ENCODE data around the gene IL17RA. TPM values are rescaled to one million over a fixed set of nuclear protein-coding genes. Genes with fewer than 3 reads are reported as not detected.

IL17RA gene
- total and polyA plus RNA-seq, 5 experiments from 2014 or later: 26.2 to 78.6 (median 57.7) TPM

DNA sequence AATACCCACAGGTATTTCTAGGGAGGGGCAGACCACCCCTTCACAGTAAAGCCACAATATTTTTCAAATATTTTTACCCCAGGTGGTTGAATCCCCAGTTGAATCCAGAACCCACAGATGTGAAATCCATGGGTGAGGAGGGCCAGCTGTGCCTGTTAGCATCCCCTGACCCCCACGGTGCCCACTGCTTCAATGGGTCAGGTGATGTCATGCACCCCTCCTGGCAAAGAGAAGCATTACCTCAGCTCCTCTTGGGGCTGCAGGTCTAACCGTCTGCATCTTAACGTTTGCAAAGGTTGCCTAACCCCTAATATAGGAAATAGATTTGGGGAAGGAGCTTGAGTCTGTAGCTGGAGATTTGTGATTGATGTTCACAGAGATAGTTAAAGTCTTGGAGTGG lies 24.7 kb upstream of the IL17RA start:
- Mint-ChIP-seq H3K9me3 (no peaks in the 10 kb centered on the region), H3K4me1 (peaks cover 6 to 16% (median 10%) of the 10 kb centered on the region in 4 donors), H3K27ac (peak overlapping the region in 1 of 10 donors; percentile 8), H3K4me3 (no peak overlapping the region), H3K36me3 (peaks cover 0 to 3% (median 0%) of the 10 kb centered on the region in 3 donors), H3K27me3 (peaks cover 0 to 2% (median 0%) of the 10 kb centered on the region in 5 donors)
- POLR2A ChIA-PET: no interaction called here
- DNase-seq: no peak
- no peak for ATAC-seq

DNA sequence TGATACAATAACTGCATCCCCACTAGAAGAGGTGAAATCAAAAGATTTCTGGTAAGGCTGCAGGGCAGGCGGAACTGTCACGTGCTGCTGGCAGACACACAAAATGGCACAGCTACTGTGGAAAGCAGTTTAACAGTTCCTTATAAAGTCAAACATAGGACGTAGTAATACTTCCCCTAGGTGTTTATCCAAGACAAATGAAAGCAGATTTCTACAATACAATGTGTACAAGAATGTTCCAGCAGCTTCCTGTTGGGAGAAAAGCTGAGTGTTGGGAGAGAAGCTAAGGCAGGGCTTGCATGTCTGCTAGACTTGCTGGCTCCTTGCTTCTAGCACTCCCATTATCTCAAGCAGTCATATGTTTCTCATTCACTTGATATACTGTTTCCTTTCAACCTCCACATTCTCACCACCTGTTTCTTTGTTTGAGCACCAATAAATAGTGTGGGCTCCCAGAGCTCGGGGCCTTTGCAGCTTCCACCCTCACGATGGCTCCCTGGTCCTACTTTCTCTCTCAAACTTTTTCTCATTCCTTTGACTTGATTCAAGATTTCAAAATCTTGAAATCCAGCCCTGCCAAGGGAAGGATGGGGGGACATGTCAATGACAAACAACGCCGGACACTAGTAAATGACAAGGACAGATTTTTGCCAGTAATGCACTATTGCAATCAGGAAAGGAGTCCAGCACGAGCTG lies 21.2 kb upstream of the IL17RA start:
- Mint-ChIP-seq H3K36me3 (no peaks in the 10 kb centered on the region), H3K9me3 (no peaks in the 10 kb centered on the region), H3K27me3 (peaks cover 0 to 2% (median 0%) of the 10 kb centered on the region in 5 donors), H3K4me3 (no peak overlapping the region), H3K4me1 (peaks cover 0 to 15% (median 8%) of the 10 kb centered on the region in 4 donors), H3K27ac (peak overlapping the region in 3 of 10 donors; percentile 37 to 59 (median 58))
- DNase-seq: no peak
- peak in 1 of 2 donors; percentile 52 for ATAC-seq
- POLR2A ChIA-PET: interaction anchor here (0.6 kb wide), 1 partner anchor 96 kb away, joined by 4 read pairs; the partner anchor contains the start of gene HDHD5

DNA sequence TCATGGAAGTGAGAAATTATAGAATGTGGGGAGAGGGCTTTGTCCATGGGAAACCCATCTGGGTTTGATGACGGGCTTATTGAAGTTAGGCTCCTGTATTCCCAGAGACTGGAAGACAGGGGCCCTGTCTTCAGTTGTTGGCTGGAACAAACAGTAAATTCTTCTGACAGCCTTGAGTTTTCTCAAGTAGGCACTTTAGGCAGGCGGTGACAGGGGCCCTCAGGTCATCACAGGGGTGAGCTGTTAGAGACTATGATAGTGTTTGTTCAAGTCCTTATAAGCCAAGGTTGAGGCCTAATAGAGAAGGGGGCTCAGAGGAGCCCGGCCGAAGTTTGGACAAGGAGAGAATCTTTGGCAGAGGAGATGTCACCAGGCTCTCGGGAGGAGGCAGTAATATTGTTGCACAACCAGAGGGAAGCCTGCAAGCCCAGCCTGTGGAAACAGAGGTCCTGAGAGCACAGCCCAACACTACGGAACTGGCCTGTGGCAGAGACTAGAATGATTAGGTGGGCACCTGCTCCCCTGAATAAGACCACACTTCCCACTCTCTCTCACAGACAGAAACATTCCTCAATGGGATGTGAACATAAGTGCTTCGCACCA lies 20.2 kb upstream of the IL17RA start:
- Mint-ChIP-seq H3K9me3 (no peaks in the 10 kb centered on the region), H3K27ac (peak overlapping the region in 1 of 10 donors; percentile 59), H3K27me3 (peaks cover 0 to 2% (median 0%) of the 10 kb centered on the region in 5 donors), H3K4me1 (peaks cover 0 to 15% (median 8%) of the 10 kb centered on the region in 4 donors), H3K36me3 (no peaks in the 10 kb centered on the region), H3K4me3 (no peak overlapping the region)
- POLR2A ChIA-PET: no interaction called here
- ATAC-seq (no peak), DNase-seq (no peak)

DNA sequence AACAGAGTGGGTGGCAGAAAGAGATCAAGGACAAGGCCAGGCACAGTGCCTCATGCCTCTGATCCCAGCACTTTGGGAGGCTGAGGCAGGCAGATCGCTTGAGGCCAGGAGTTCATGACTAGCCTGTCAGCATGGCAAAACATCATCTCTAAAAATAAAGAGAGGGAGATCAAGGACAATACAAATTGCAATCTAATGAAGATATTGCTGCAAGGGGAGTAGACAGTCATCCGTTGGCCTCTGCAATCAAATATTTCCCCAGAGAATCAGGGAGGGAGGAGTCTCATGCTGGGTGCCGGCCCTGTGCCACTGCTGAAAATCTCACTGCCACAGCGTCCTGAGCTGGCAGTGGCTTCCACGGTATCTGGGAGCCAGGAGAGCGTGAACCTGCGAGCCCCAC lies 19.4 kb upstream of the IL17RA start:
- Mint-ChIP-seq H3K9me3 (no peaks in the 10 kb centered on the region), H3K27me3 (peaks cover 0 to 2% (median 0%) of the 10 kb centered on the region in 5 donors), H3K4me3 (no peak overlapping the region), H3K27ac (peak overlapping the region in 2 of 10 donors; percentile 8 to 49), H3K4me1 (peaks cover 0 to 15% (median 8%) of the 10 kb centered on the region in 4 donors), H3K36me3 (no peaks in the 10 kb centered on the region)
- ATAC-seq (no peak), DNase-seq (no peak)
- POLR2A ChIA-PET: no interaction called here

DNA sequence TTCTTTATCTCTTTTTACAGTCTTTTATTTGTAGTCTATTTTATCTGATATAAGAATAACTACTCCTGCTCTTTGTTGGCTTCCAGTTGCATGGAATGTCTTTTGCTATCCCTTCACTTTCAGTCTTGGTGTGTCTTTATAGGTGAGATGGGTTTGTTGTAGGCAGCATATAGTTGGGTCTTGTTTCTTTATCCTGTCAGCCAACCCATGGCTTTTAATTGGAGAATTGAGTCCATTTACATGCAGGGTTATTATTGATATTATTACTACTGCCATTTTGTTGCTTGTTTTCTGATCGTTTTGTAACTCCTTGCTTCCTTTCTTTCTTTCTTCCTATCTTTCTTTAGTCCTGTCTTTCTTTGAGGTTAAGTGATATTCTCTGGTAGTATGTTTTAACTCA lies 11.9 kb upstream of the IL17RA start:
- Mint-ChIP-seq H3K27ac (no peak overlapping the region), H3K4me3 (no peak overlapping the region), H3K4me1 (peaks cover 4 to 17% (median 12%) of the 10 kb centered on the region in 4 donors), H3K27me3 (no peaks in the 10 kb centered on the region), H3K36me3 (no peaks in the 10 kb centered on the region), H3K9me3 (peaks cover 0 to 5% (median 0%) of the 10 kb centered on the region in 9 donors)
- ATAC-seq: no peak
- POLR2A ChIA-PET: no interaction called here
- no peak for DNase-seq

DNA sequence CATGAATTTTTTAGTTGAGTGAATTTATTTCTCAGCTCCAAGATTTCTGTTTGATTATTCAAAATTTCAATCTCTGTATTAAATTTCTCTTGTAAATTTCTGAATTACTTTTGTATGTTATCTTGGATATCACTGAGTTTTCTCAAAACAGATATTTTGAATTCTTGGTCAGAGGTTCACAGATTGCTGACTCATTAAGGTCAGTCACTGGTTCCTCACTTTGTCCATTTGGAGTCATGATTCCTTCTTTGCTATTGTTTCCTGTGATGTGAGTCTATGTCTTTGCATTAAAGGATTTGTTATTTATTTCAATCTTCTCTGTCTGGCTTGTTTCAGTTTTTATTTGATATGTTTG lies 10.2 kb upstream of the IL17RA start:
- H3K36me3 Mint-ChIP-seq: no peaks in the 10 kb centered on the region
- ATAC-seq (no peak), DNase-seq (no peak)
- no peak overlapping the region for H3K27ac Mint-ChIP-seq
- POLR2A ChIA-PET: interaction anchor here (1.0 to 3.4 kb wide), 2 partner anchors 97 to 428 kb away, joined by 3 to 18 read pairs; no protein-coding TSS in a partner anchor
- H3K9me3 Mint-ChIP-seq: peaks cover 0 to 5% (median 0%) of the 10 kb centered on the region in 9 donors
- H3K27me3 Mint-ChIP-seq: no peaks in the 10 kb centered on the region
- peaks cover 4 to 17% (median 12%) of the 10 kb centered on the region in 4 donors for H3K4me1 Mint-ChIP-seq
- H3K4me3 Mint-ChIP-seq: no peak overlapping the region

DNA sequence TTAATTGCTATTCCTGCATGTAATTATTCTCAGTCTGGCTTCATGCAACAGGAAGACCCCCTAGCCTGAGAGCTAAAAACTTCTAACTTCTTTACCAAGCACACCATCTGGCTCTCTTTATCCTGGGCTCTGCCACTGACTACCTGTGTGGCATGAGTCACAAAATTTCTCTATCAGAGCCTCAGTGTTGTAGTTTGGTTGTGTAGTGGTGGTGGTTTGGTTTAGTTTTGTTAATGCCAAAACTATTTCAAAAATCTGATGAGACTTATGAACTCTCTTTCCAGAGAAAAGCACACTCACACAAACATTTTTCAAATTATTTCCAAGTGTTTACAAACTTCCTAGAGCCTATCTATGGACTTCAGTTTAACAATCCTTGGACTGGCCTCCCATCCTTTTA lies 7.5 kb upstream of the IL17RA start:
- Mint-ChIP-seq H3K27me3 (no peaks in the 10 kb centered on the region), H3K4me1 (peaks cover 4 to 17% (median 12%) of the 10 kb centered on the region in 4 donors), H3K9me3 (peaks cover 0 to 5% (median 0%) of the 10 kb centered on the region in 9 donors), H3K27ac (no peak overlapping the region), H3K36me3 (no peaks in the 10 kb centered on the region), H3K4me3 (no peak overlapping the region)
- no peak for DNase-seq
- POLR2A ChIA-PET: interaction anchor here (0.6 kb wide), 1 partner anchor 551 kb away, joined by 3 read pairs; no protein-coding TSS in a partner anchor
- ATAC-seq: no peak

DNA sequence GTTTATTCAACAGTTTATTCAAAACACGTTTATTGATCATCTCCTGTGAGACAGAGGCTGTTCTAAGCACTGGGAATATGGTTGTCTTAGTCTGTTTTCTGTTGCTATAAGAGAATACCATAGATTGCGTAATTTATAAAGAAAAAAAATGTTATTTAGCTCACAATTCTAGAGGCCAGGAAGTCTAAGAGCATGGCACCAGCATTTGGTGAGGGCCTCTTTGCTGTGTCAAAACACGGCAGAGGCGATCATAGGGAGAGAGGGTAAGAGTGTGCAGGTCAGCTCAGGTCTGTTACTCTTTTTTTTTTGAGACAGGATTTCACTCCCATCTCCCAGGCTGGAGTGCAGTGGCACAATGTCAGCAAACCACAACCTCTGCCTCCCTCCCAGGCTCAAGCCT lies 5.2 kb upstream of the IL17RA start:
- no peak overlapping the region for H3K27ac Mint-ChIP-seq
- H3K27me3 Mint-ChIP-seq: no peaks in the 10 kb centered on the region
- POLR2A ChIA-PET: interaction anchor here (0.7 kb wide), 1 partner anchor 27 kb away, joined by 5 read pairs; no protein-coding TSS in a partner anchor
- no peaks in the 10 kb centered on the region for H3K9me3 Mint-ChIP-seq
- peaks cover 10 to 23% (median 20%) of the 10 kb centered on the region in 4 donors for H3K4me1 Mint-ChIP-seq
- DNase-seq (no peak), ATAC-seq (no peak)
- H3K36me3 Mint-ChIP-seq: no peaks in the 10 kb centered on the region
- no peak overlapping the region for H3K4me3 Mint-ChIP-seq

DNA sequence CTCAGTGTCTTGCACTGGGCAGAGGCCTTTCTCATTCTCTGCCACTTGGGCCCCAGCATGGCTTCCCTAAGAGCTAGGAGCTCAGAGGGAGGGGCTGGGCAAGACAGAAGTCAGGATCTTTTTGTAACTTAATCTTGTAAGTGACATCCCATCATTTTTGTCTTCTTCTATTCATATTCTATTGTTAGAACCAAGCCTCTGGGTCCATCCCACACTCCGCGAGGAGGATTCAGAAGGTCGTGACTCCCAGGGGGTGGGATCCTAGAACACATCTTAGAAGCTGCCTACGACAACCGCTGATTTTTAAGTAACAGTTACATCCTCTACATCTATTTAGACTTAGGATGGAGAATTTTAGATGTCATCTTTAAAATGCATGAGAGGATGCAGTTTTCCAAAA lies 1.5 kb upstream of the IL17RA start:
- H3K4me3 Mint-ChIP-seq: peak overlapping the region; percentile 55 to 98 (median 88)
- POLR2A ChIA-PET: interaction anchor here (7.1 to 7.2 kb wide), 2 partner anchors 25 to 33 kb away, joined by 67 to 74 read pairs; no protein-coding TSS in a partner anchor
- ATAC-seq: no peak
- DNase-seq: no peak
- H3K27ac Mint-ChIP-seq: peak overlapping the region in 6 of 10 donors; percentile 47 to 92 (median 75)
- H3K4me1 Mint-ChIP-seq: peaks cover 25 to 35% (median 31%) of the 10 kb centered on the region in 4 donors
- no peaks in the 10 kb centered on the region for H3K9me3 Mint-ChIP-seq
- H3K27me3 Mint-ChIP-seq: no peaks in the 10 kb centered on the region
- no peaks in the 10 kb centered on the region for H3K36me3 Mint-ChIP-seq

DNA sequence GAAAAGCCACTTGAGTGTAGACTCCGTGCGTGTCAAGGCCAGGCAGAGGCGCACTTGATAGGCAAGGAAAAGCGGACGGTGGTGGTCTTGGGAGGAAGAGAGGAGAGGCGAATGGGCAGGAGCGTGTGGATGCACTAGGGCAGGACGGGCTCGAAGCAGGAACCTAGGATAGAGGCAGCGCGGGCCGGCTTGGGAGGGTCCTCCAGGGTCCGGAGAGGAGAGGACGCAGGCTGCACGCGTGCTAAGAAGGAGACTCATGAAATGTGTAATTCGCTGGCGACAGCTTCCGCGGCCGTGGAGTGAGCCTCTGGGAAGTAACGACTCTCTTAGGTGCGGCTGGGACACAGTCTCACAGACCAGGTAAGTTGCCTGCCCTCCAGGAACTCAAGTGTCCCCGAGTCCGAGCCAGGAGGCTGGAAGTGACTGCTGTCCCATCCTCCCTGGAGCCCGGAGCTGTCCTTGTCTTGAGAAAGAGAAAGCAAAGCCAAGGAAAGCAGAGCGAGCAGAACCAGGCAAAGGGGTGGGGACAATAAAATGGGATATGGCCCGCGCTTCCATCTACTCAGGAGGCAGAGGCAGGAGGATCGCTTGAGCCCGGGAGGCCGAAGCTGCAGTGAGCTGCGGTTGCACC lies 874 bp upstream of the IL17RA start:
- POLR2A ChIA-PET: interaction anchor here (0.6 to 7.2 kb wide), 5 partner anchors 17 to 88 kb away, joined by 3 to 74 read pairs (median 6); no protein-coding TSS in a partner anchor
- peak overlapping the region; percentile 86 to 98 (median 90) for H3K4me3 Mint-ChIP-seq
- peak in 1 of 10 donors; percentile 26 for DNase-seq

DNA sequence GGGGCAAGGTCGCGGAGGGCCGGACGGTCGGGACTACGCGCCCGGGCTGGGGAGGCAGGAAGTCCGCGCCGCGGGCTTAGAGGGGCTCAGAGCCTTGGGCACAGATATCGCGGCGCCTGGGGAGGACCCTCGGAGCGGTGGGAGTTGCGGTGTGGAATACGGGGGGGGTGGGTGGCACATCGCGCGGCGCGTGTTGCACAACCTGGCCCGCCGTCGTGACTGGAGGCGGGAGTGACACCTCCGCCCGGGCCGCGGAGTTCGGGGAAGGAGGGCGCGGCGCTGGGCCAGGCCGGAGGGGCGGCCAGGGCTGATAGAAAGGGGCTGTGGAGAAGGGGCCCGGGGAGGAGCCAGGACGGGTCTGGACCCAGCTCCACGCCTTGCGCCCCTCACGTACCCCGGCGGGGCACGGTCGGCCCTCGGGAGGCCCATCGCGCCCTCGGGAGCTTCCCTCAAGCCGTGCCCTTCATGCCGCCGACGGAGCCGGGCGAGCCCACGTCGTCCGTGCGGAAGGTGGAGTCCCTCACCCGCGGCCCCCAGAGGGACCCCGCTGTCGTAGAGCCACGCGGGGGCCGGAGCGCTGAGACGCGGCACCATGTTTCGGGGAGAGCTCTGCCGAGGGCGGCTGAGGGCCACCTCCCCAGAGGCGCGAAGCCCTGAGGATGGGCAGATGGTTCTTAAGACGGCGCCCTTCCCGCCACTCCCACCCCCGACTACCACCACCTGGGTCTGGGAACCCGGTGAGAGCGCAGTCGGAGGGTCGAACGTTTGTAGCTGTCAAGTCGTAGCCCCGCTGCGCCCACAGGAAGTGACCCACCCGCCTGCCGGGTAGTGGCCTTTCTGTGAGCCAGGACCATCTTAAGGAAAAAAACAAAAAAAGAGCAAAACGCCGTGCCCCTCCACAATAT lies 729 bp downstream of the IL17RA start:
- Mint-ChIP-seq H3K27ac (peak overlapping the region; percentile 92 to 97 (median 96)), H3K27me3 (no peaks in the 10 kb centered on the region), H3K36me3 (peaks cover 0 to 4% (median 0%) of the 10 kb centered on the region in 3 donors), H3K4me1 (peaks cover 28 to 55% (median 48%) of the 10 kb centered on the region in 4 donors), H3K4me3 (peak overlapping the region; percentile 86 to 99 (median 96)), H3K9me3 (no peaks in the 10 kb centered on the region)
- DNase-seq (peak in 4 of 10 donors; percentile 14 to 65 (median 22)), ATAC-seq (peak; percentile 9 to 16)
- POLR2A ChIA-PET: interaction anchor here (0.8 to 7.2 kb wide), 8 partner anchors 12 to 118 kb away, joined by 3 to 74 read pairs (median 24); partner anchors contain the start of gene HDHD5

More for the DNA sequence above, 874 bp upstream of the IL17RA start:
- peaks cover 25 to 40% (median 35%) of the 10 kb centered on the region in 4 donors for H3K4me1 Mint-ChIP-seq
- H3K27me3 Mint-ChIP-seq: no peaks in the 10 kb centered on the region
- H3K9me3 Mint-ChIP-seq: no peaks in the 10 kb centered on the region
- no peaks in the 10 kb centered on the region for H3K36me3 Mint-ChIP-seq
- ATAC-seq: no peak
- peak overlapping the region; percentile 51 to 95 (median 92) for H3K27ac Mint-ChIP-seq

All from naive thymus-derived CD8-positive, alpha-beta T cell (primary cell).